ENCODE measurements around the gene CLEC5A.
"Not testable (repeated sequence)": the region's sequence is repeated elsewhere in the genome, so short reads cannot be mapped to it uniquely, and the experiment has no call there.

GRCh38 chr7:141987803-141988202 is 41.0 kb upstream of the CLEC5A start:
- TF ChIP-seq, protein P1, sequence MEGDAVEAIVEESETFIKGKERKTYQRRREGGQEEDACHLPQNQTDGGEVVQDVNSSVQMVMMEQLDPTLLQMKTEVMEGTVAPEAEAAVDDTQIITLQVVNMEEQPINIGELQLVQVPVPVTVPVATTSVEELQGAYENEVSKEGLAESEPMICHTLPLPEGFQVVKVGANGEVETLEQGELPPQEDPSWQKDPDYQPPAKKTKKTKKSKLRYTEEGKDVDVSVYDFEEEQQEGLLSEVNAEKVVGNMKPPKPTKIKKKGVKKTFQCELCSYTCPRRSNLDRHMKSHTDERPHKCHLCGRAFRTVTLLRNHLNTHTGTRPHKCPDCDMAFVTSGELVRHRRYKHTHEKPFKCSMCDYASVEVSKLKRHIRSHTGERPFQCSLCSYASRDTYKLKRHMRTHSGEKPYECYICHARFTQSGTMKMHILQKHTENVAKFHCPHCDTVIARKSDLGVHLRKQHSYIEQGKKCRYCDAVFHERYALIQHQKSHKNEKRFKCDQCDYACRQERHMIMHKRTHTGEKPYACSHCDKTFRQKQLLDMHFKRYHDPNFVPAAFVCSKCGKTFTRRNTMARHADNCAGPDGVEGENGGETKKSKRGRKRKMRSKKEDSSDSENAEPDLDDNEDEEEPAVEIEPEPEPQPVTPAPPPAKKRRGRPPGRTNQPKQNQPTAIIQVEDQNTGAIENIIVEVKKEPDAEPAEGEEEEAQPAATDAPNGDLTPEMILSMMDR (IDR thresholded peaks at IDR 0.05), result not testable (repeated sequence)
- not testable (repeated sequence) for TF ChIP-seq POLR2A (IDR thresholded peaks at IDR 0.05)

Measured in adrenal gland (tissue), 5 donors.